GM23338 (cell line): Measurements from ENCODE around the gene PRPF40B. TPM values are rescaled to one million over a fixed set of nuclear protein-coding genes. Genes with fewer than 3 reads are reported as not detected.

ENCODE experiments used
- ATAC-seq: fragments of 200-7000 bp; cut with Tn5 transposase; 3 replicates; pipeline ENCODE4 v1.9.1; 2020
- DNase-seq: peaks from one replicate; pipeline ENCODE4 v3.0.0-alpha.2; 2015; ENCODE audit warnings: low spot score
- H2AFZ ChIP-seq: fragments of 200-600 bp; sonication (generic); 2 replicates; pipeline ENCODE4 v1.8.0; 2016; ENCODE audit warnings: antibody characterized with exemption, mild to moderate bottlenecking, moderate library complexity
- H3F3A ChIP-seq: fragments of 200-600 bp; sonication (generic); replicated peaks from 2 replicates; pipeline ENCODE4 v1.8.0; 2017; ENCODE audit warnings: antibody characterized with exemption, mixed run types, low read depth
- H3K27ac ChIP-seq: fragments of 200-600 bp; sonication (generic); 2 replicates; pipeline ENCODE4 v1.6.1; 2016; ENCODE audit warnings: low read depth
- H3K27me3 ChIP-seq: fragments of 200-600 bp; sonication (generic); 2 replicates; pipeline ENCODE4 v1.8.0; 2016; ENCODE audit warnings: mild to moderate bottlenecking, mixed run types, moderate library complexity; ENCODE audit not compliant: insufficient read depth
- H3K36me3 ChIP-seq: fragments of 200-600 bp; sonication (generic); 2 replicates; pipeline ENCODE4 v1.8.0; 2016; ENCODE audit warnings: mild to moderate bottlenecking; ENCODE audit not compliant: insufficient read depth
- H3K4me1 ChIP-seq: fragments of 200-600 bp; sonication (generic); 2 replicates; pipeline ENCODE4 v1.8.0; 2016; ENCODE audit warnings: mild to moderate bottlenecking, moderate library complexity; ENCODE audit not compliant: insufficient read depth
- H3K4me2 ChIP-seq: fragments of 200-600 bp; sonication (generic); 2 replicates; pipeline ENCODE4 v1.7.1; 2017; ENCODE audit warnings: mixed run types
- H3K4me3 ChIP-seq: fragments of 200-600 bp; sonication (generic); 2 replicates; pipeline ENCODE4 v1.6.1; 2016; ENCODE audit warnings: mixed run types
- H3K79me2 ChIP-seq: fragments of 200-600 bp; sonication (generic); replicated peaks from 2 replicates; pipeline ENCODE4 v1.8.0; 2017; ENCODE audit warnings: mild to moderate bottlenecking; ENCODE audit not compliant: insufficient read depth
- H3K9me2 ChIP-seq: fragments of 200-600 bp; sonication (generic); 2 replicates; pipeline ENCODE4 v1.8.0; 2017; ENCODE audit not compliant: insufficient read depth
- H4K20me1 ChIP-seq: fragments of 200-600 bp; sonication (generic); replicated peaks from 2 replicates; pipeline ENCODE4 v1.8.0; 2017; ENCODE audit warnings: mild to moderate bottlenecking; ENCODE audit not compliant: insufficient read depth
- H3K27ac Mint-ChIP-seq: 2 replicates; pipeline ENCODE4 v1.8.0; 2020; ENCODE audit warnings: inconsistent platforms, mild to moderate bottlenecking, moderate library complexity, mixed read lengths
- H3K27me3 Mint-ChIP-seq: 3 replicates; pipeline ENCODE4 v1.8.0; 2022; ENCODE audit warnings: low read depth, mild to moderate bottlenecking, moderate library complexity, mixed read lengths, inconsistent platforms; ENCODE audit not compliant: insufficient read depth, poor library complexity
- H3K36me3 Mint-ChIP-seq: 3 replicates; pipeline ENCODE4 v1.8.0; 2021; ENCODE audit warnings: low read depth, mild to moderate bottlenecking, inconsistent platforms, moderate library complexity, mixed read lengths
- H3K4me1 Mint-ChIP-seq: 3 replicates; pipeline ENCODE4 v1.8.0; 2020; ENCODE audit warnings: mild to moderate bottlenecking, inconsistent platforms, mixed read lengths
- H3K4me3 Mint-ChIP-seq: 3 replicates; pipeline ENCODE4 v1.8.0; 2021; ENCODE audit warnings: moderate library complexity, mild to moderate bottlenecking, inconsistent platforms, mixed read lengths
- H3K9me3 Mint-ChIP-seq: 3 replicates; pipeline ENCODE4 v1.8.0; 2020; ENCODE audit warnings: moderate library complexity, mild to moderate bottlenecking, inconsistent platforms, mixed read lengths
- CREB1 ChIP-seq: fragments of 250-450 bp; sonication (Bioruptor Pico); IDR thresholded peaks from 2 replicates; pipeline ENCODE4 v1.5.0; 2020; ENCODE audit warnings: low read depth, mild to moderate bottlenecking, moderate library complexity
- CTCF ChIP-seq, 2 experiments: fragments of 200-600 bp in 1 of 2; sonication (generic) in 1 of 2; conservative IDR thresholded peaks; 2 replicates each; pipeline versions ENCODE4 v1.5.1 to v1.6.1; 2016 to 2017; ENCODE audit warnings: antibody characterized with exemption in 2 of 2, low read depth in 2 of 2, mild to moderate bottlenecking in 2 of 2, moderate library complexity in 1 of 2
- ETS1 ChIP-seq: IDR thresholded peaks from 2 replicates; pipeline ENCODE4 v1.6.1; 2016; ENCODE audit warnings: antibody characterized with exemption
- EZH2 ChIP-seq: fragments of 200-600 bp; sonication (generic); IDR thresholded peaks from one replicate; pipeline ENCODE4 v1.8.0; 2017; ENCODE audit warnings: antibody characterized with exemption, mild to moderate bottlenecking, low read depth; ENCODE audit not compliant: unreplicated experiment
- EZH2phosphoT487 ChIP-seq: fragments of 200-600 bp; sonication (generic); IDR thresholded peaks from one replicate; pipeline ENCODE4 v1.8.1; 2018; ENCODE audit warnings: antibody characterized with exemption; ENCODE audit not compliant: unreplicated experiment
- JUNB ChIP-seq: IDR thresholded peaks from one replicate; pipeline ENCODE4 v1.6.1; 2016; ENCODE audit warnings: antibody characterized with exemption; ENCODE audit not compliant: unreplicated experiment
- NANOG ChIP-seq: IDR thresholded peaks from 2 replicates; pipeline ENCODE4 v1.6.1; 2016; ENCODE audit warnings: antibody characterized with exemption, borderline replicate concordance
- POLR2AphosphoS5 ChIP-seq: IDR thresholded peaks from 2 replicates; pipeline ENCODE4 v1.6.1; 2016; ENCODE audit warnings: antibody characterized with exemption, low read depth
- REST ChIP-seq: IDR thresholded peaks from one replicate; pipeline ENCODE4 v1.6.1; 2018; ENCODE audit warnings: antibody characterized with exemption; ENCODE audit not compliant: unreplicated experiment
- STAT1 ChIP-seq: IDR thresholded peaks from one replicate; pipeline ENCODE4 v1.6.1; 2016; ENCODE audit warnings: antibody characterized with exemption; ENCODE audit not compliant: unreplicated experiment
- ZNF114 ChIP-seq: fragments of 250-450 bp; sonication (Bioruptor Pico); IDR thresholded peaks from 2 replicates; pipeline ENCODE4 v1.5.0; 2020; ENCODE audit warnings: mild to moderate bottlenecking, moderate library complexity
- ZNF331 ChIP-seq: fragments of 250-450 bp; sonication (Bioruptor Pico); IDR thresholded peaks from 2 replicates; pipeline ENCODE4 v1.5.0; 2020; ENCODE audit warnings: low read depth, mild to moderate bottlenecking, moderate library complexity
- polyA plus RNA-seq: library from polyadenylated mRNA; unstranded; fragments of >200 nt; fragmentation: Nextera tagmentation; extraction: Ambion mirVana; gene quantifications from 2 replicates; pipeline ENCODE4 v1.2.1, GENCODE V29; 2016
- total RNA-seq: library from RNA; depleted of rRNA; stranded (reverse); fragments of >200 nt; shearing (Covaris generic); gene quantifications from 2 replicates; pipeline ENCODE4 v1.2.3, GENCODE V29; 2014

Gene PRPF40B
- total and polyA plus RNA-seq, 2 experiments from 2014 or later, result 17.9 to 19.0 TPM

- TF ChIP-seq CTCF (conservative IDR thresholded peaks at IDR 0.05; ENCODE audit: low read depth in 2 of 2) (no peak), NANOG (no peak), ZNF331 (CRISPR knock-in tag) (no peak), CREB1 (CRISPR knock-in tag) (no peak), REST (no peak), EZH2phosphoT487 (no peak), STAT1 (no peak), JUNB (no peak), ETS1 (no peak), ZNF114 (no peak)
These were observed 23.4 kb upstream of the PRPF40B start (continued) for GRCh38 chr12:49599961-49600360.

GRCh38 chr12:49603721-49604120 lies 19.6 kb upstream of the PRPF40B start:
- Histone ChIP-seq H3K4me2 (no peak overlapping the region), H3K9me2 (peaks cover 5% of the 10 kb centered on the region; the same call in 1 of the 2 replicates), H4K20me1 (no peaks in the 10 kb centered on the region), H3F3A (no peaks in the 10 kb centered on the region), H3K79me2 (no peaks in the 10 kb centered on the region), H2AFZ (no peak overlapping the region), H3K27me3 (no peaks in the 10 kb centered on the region), H3K36me3 (no peaks in the 10 kb centered on the region), H3K4me3 (no peak overlapping the region), H3K4me1 (0 out of 2 replicates have a peak, but pooled peaks cover 4% of the 10 kb centered on the region), H3K27ac (no peak overlapping the region)
- DNase-seq (no peak), ATAC-seq (no peak)
- Mint-ChIP-seq H3K27ac (no peak overlapping the region), H3K4me3 (no peak overlapping the region), H3K27me3 (peaks cover 16% of the 10 kb centered on the region), H3K9me3 (no peaks in the 10 kb centered on the region), H3K36me3 (no peaks in the 10 kb centered on the region), H3K4me1 (peaks cover 5% of the 10 kb centered on the region; the same call in 1 of the 3 replicates)
- TF ChIP-seq EZH2, result no peak
- TF ChIP-seq CTCF (conservative IDR thresholded peaks at IDR 0.05; ENCODE audit: low read depth in 2 of 2), result no peak
- TF ChIP-seq NANOG, result no peak
- TF ChIP-seq REST, result no peak
- no peak for TF ChIP-seq ZNF114
- TF ChIP-seq ZNF331 (CRISPR knock-in tag), result no peak
- no peak for TF ChIP-seq JUNB
- TF ChIP-seq POLR2AphosphoS5, result no peak
- no peak for TF ChIP-seq EZH2phosphoT487
- no peak for TF ChIP-seq STAT1
- no peak for TF ChIP-seq CREB1 (CRISPR knock-in tag)
